Thyroid gland (tissue), 4 donors: ENCODE data around the gene PROC.

ENCODE experiments used
- POLR2A ChIP-seq, 2 donors: fragments of 450-650 bp; IDR thresholded peaks; one replicate each; pipeline ENCODE4 v1.6.1; 2017; ENCODE audit warnings: antibody characterized with exemption in 2 of 2, mild to moderate bottlenecking in 2 of 2, moderate library complexity in 1 of 2
- TF ChIP-seq, protein P1 (sequence below), 6 experiments: fragments of 200-600 bp in 3 of 6; fragments of 450-650 bp in 3 of 6; sonication (generic) in 3 of 6; IDR thresholded peaks; one replicate each; pipeline ENCODE4 v1.5.1; 2016 to 2019; ENCODE audit warnings: antibody characterized with exemption in 6 of 6, mild to moderate bottlenecking in 2 of 6, inconsistent platforms in 1 of 6, moderate library complexity in 1 of 6

GRCh38 chr2:127379712-127380355 lies 38.4 kb upstream of the PROC start:
- TF ChIP-seq, protein P1, sequence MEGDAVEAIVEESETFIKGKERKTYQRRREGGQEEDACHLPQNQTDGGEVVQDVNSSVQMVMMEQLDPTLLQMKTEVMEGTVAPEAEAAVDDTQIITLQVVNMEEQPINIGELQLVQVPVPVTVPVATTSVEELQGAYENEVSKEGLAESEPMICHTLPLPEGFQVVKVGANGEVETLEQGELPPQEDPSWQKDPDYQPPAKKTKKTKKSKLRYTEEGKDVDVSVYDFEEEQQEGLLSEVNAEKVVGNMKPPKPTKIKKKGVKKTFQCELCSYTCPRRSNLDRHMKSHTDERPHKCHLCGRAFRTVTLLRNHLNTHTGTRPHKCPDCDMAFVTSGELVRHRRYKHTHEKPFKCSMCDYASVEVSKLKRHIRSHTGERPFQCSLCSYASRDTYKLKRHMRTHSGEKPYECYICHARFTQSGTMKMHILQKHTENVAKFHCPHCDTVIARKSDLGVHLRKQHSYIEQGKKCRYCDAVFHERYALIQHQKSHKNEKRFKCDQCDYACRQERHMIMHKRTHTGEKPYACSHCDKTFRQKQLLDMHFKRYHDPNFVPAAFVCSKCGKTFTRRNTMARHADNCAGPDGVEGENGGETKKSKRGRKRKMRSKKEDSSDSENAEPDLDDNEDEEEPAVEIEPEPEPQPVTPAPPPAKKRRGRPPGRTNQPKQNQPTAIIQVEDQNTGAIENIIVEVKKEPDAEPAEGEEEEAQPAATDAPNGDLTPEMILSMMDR (IDR thresholded peaks at IDR 0.05) = no peak
- no peak for TF ChIP-seq POLR2A (IDR thresholded peaks at IDR 0.05)
